Ovary (tissue), 3 donors: ENCODE results near the gene NT5C1A.

Experiments used
- EP300 ChIP-seq: sonication (generic); formaldehyde crosslinking; IDR thresholded peaks from one replicate; pipeline ENCODE4 v1.6.1; 2017; ENCODE audit warnings: antibody characterized with exemption
- POLR2A ChIP-seq: fragments of 450-650 bp; IDR thresholded peaks from one replicate; pipeline ENCODE4 v1.6.1; 2017; ENCODE audit warnings: antibody characterized with exemption, mild to moderate bottlenecking, moderate library complexity
- TF ChIP-seq, protein P1 (sequence below), 3 donors: fragments of 450-650 bp in 2 of 3; fragments of 200-600 bp in 1 of 3; IDR thresholded peaks; one replicate each; pipeline versions ENCODE4 v1.5.1 to v1.8.0; 2016 to 2022; ENCODE audit warnings: antibody characterized with exemption in 3 of 3, mild to moderate bottlenecking in 1 of 3
- donor health status: DM: no; HTN: no; CAD: no.

DNA sequence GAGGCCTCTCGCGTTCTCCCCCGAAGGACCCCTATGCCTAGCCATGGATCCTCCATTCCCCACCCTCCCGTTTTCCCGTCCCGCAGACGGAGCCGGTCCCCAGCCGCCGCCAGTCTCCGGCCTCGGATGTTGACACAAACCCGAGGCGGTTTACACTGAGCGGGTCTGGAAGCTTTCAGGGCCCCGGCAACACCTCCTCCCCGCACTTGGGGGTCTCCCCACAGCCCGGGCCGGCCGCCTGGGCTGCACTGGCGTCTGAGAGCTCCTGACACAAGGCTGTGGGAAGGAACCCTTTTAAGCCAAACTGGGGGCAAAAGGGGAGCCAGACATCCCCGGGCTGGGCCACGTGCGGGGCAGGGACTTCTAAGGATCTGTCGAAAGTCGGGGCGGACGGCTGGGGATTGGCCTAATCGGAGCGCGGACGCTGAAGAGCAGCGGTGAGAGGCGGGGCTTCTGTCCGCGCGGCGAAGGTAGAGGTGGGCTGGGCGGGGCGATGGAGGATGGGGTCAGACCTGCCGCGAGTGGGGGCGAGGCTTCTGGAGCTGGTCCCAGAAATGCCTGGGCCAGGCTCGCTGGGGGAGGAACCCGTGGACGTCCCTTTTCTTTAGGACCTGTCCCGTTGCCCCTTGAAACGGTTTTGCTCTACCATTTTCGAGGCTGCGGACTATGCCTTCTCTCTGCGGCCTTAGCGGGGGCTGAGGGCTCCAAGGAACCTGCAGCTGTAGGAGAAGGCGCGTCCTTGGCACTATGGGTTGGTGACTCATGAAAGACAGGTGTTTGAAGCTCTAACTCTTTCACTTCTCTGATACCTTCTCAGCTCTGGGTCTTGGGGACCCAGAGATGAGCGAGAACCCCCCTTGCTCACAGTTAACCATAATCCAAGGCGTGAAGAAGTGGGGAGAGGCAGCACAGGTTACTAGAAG is 20.5 kb upstream of the NT5C1A start:
- TF ChIP-seq, protein P1, sequence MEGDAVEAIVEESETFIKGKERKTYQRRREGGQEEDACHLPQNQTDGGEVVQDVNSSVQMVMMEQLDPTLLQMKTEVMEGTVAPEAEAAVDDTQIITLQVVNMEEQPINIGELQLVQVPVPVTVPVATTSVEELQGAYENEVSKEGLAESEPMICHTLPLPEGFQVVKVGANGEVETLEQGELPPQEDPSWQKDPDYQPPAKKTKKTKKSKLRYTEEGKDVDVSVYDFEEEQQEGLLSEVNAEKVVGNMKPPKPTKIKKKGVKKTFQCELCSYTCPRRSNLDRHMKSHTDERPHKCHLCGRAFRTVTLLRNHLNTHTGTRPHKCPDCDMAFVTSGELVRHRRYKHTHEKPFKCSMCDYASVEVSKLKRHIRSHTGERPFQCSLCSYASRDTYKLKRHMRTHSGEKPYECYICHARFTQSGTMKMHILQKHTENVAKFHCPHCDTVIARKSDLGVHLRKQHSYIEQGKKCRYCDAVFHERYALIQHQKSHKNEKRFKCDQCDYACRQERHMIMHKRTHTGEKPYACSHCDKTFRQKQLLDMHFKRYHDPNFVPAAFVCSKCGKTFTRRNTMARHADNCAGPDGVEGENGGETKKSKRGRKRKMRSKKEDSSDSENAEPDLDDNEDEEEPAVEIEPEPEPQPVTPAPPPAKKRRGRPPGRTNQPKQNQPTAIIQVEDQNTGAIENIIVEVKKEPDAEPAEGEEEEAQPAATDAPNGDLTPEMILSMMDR (IDR thresholded peaks at IDR 0.05), result no peak
- TF ChIP-seq POLR2A (no peak), EP300 (no peak)
